HCT116 (cell line): ENCODE measurements around the gene FOXO3. TPM values are rescaled to one million over a fixed set of nuclear protein-coding genes. Genes with fewer than 3 reads are reported as not detected.

Source experiments
- ATAC-seq: fragments of 200-7000 bp; cut with Tn5 transposase; 2 replicates; pipeline ENCODE4 v1.9.1; 2020; ENCODE audit warnings: mild to moderate bottlenecking, moderate library complexity
- BruUV-seq: library from RNA; stranded (reverse); fragments of 400-500 nt; replicated peaks from 2 replicates; lab custom pipeline; 2021; lab: Mats Ljungman, UMichigan
- CTCF ChIA-PET: fragments of 300-600 bp; sonication (Branson Sonifier 250); formaldehyde crosslinking; loops from one replicate; lab custom pipeline; 2021; ENCODE audit warnings: antibody characterized with exemption; lab: Charles Lee
- POLR2A ChIA-PET: fragments of 300-600, 350-600 bp; sonication (Branson Sonifier 250); formaldehyde crosslinking; loops from one replicate; lab custom pipeline; 2021; ENCODE audit warnings: antibody characterized with exemption; lab: Charles Lee
- RAD21 ChIA-PET, 2 experiments: fragments of 300-600 bp; sonication (Branson Sonifier 250); formaldehyde crosslinking; loops; one replicate each; lab custom pipeline; 2023; ENCODE audit warnings: low total read pairs in 2 of 2; ENCODE audit not compliant: uncharacterized antibody in 2 of 2, unreplicated experiment in 2 of 2, low non-redundant PET in 1 of 2; lab: Charles Lee
- DNase-seq: peaks from one replicate; pipeline ENCODE4 v3.0.0-alpha.2; 2010; ENCODE audit warnings: low read depth, low spot score
- H2AFZ ChIP-seq: fragments of 200-600 bp; shearing (Covaris generic), sonication (generic); 2 replicates; pipeline ENCODE4 v1.6.1; 2017; ENCODE audit warnings: low read depth, mixed run types, mixed read lengths, antibody characterized with exemption, low read length; ENCODE audit not compliant: poor library complexity, severe bottlenecking
- H3K27ac ChIP-seq: 2 replicates; pipeline ENCODE4 v1.5.1; 2012; ENCODE audit warnings: low read depth, low read length
- H3K27me3 ChIP-seq: fragments of 200-600 bp; sonication (generic); 2 replicates; pipeline ENCODE4 v1.6.1; 2016; ENCODE audit warnings: mixed run types, low read length, mixed read lengths; ENCODE audit not compliant: insufficient read depth
- H3K36me3 ChIP-seq, 2 experiments: fragments of 200-500 bp in 1 of 2; fragments of 200-600 bp in 1 of 2; sonication (Bioruptor generic) in 1 of 2; sonication (generic) in 1 of 2; 2 replicates each; pipeline versions ENCODE4 v1.5.1 to v1.6.1; 2014 to 2016; ENCODE audit warnings: low read length in 2 of 2, inconsistent platforms in 1 of 2, mixed read lengths in 1 of 2, mixed run types in 1 of 2; ENCODE audit not compliant: insufficient read depth in 2 of 2, control insufficient read depth in 1 of 2
- H3K4me1 ChIP-seq, 2 experiments: fragments of 200-600 bp in 1 of 2; sonication (generic) in 1 of 2; 2 replicates each; pipeline versions ENCODE4 v1.5.1 to v1.6.1; 2012 to 2017; ENCODE audit warnings: low read length in 2 of 2, inconsistent platforms in 1 of 2, mild to moderate bottlenecking in 1 of 2, mixed read lengths in 1 of 2, mixed run types in 1 of 2, moderate library complexity in 1 of 2; ENCODE audit not compliant: insufficient read depth in 2 of 2, control insufficient read depth in 1 of 2
- H3K4me2 ChIP-seq: fragments of 200-600 bp; sonication (generic); 2 replicates; pipeline ENCODE4 v1.6.1; 2017; ENCODE audit warnings: mixed run types, low read length, mixed read lengths
- H3K4me3 ChIP-seq, 2 experiments: fragments of 200-600 bp in 1 of 2; sonication (generic) in 1 of 2; replicated peaks in 1 of 2; 2 replicates each; pipeline ENCODE4 v1.5.1; 2011 to 2016; ENCODE audit warnings: low read length in 2 of 2, control low read depth in 1 of 2, low read depth in 1 of 2, mild to moderate bottlenecking in 1 of 2, mixed read lengths in 1 of 2, mixed run types in 1 of 2
- H3K79me2 ChIP-seq: fragments of 200-600 bp; sonication (generic); 2 replicates; pipeline ENCODE4 v1.6.1; 2017; ENCODE audit warnings: mild to moderate bottlenecking, mixed run types, low read length, moderate library complexity, mixed read lengths; ENCODE audit not compliant: insufficient read depth
- H3K9ac ChIP-seq: fragments of 200-600 bp; sonication (generic); 2 replicates; pipeline ENCODE4 v1.6.1; 2016; ENCODE audit warnings: low read length, mixed read lengths
- H3K9me2 ChIP-seq: fragments of 200-600 bp; sonication (generic), shearing (Covaris generic); 2 replicates; pipeline ENCODE4 v1.6.1; 2017; ENCODE audit warnings: mixed run types, mild to moderate bottlenecking, moderate library complexity; ENCODE audit not compliant: insufficient read depth
- H3K9me3 ChIP-seq, 2 experiments: fragments of 200-500 bp in 1 of 2; fragments of 200-600 bp in 1 of 2; sonication (Bioruptor generic) in 1 of 2; sonication (generic) in 1 of 2; 2 replicates each; pipeline ENCODE4 v1.6.1; 2014 to 2017; ENCODE audit warnings: low read length in 2 of 2, mixed read lengths in 2 of 2, inconsistent platforms in 1 of 2, low read depth in 1 of 2, mild to moderate bottlenecking in 1 of 2, mixed run types in 1 of 2, moderate library complexity in 1 of 2; ENCODE audit not compliant: control insufficient read depth in 1 of 2, insufficient read depth in 1 of 2
- H4K20me1 ChIP-seq: fragments of 200-600 bp; sonication (generic), shearing (Covaris generic); 2 replicates; pipeline ENCODE4 v1.6.1; 2017; ENCODE audit warnings: mixed run types, mild to moderate bottlenecking, moderate library complexity; ENCODE audit not compliant: insufficient read depth
- CBX3 ChIP-seq: IDR thresholded peaks from 2 replicates; pipeline ENCODE4 v1.6.1; 2012; ENCODE audit warnings: low read depth
- CEBPB ChIP-seq: IDR thresholded peaks from 2 replicates; pipeline ENCODE4 v1.6.1; 2012; ENCODE audit warnings: low read depth
- EGR1 ChIP-seq: IDR thresholded peaks from 2 replicates; pipeline ENCODE4 v1.6.1; 2012; ENCODE audit warnings: low read depth
- EZH2 ChIP-seq: fragments of 200-600 bp; sonication (generic); IDR thresholded peaks from 2 replicates; pipeline ENCODE4 v1.6.1; 2017; ENCODE audit warnings: antibody characterized with exemption, mixed run types
- EZH2phosphoT487 ChIP-seq: fragments of 200-600 bp; IDR thresholded peaks from 2 replicates; pipeline ENCODE4 v1.6.1; 2018; ENCODE audit warnings: antibody characterized with exemption, borderline replicate concordance
- POLR2AphosphoS5 ChIP-seq: IDR thresholded peaks from 2 replicates; pipeline ENCODE4 v1.6.1; 2011; ENCODE audit warnings: mild to moderate bottlenecking, low read depth, low read length, moderate library complexity
- RAD21 ChIP-seq: IDR thresholded peaks from 2 replicates; pipeline ENCODE4 v1.6.1; 2012; ENCODE audit warnings: low read depth, mild to moderate bottlenecking
- SIN3A ChIP-seq: IDR thresholded peaks from 2 replicates; pipeline ENCODE4 v1.6.1; 2012; ENCODE audit warnings: low read depth
- ZFX ChIP-seq: fragments of 450-650 bp; IDR thresholded peaks from 2 replicates; pipeline ENCODE4 v1.6.1; 2017
- ZNF274 ChIP-seq: fragments of 200-500 bp; sonication (Bioruptor generic); IDR thresholded peaks from 2 replicates; pipeline ENCODE4 v1.6.1; 2014; ENCODE audit warnings: mild to moderate bottlenecking, low read depth, low read length, inconsistent platforms
- intact Hi-C: fragments of 100-400 bp; cut with micrococcal nuclease; formaldehyde crosslinking; loops from 2 replicates; pipeline ENCODE4 v1.10.0; 2022
- total RNA-seq: library from RNA; stranded (reverse); gene quantifications from one replicate; pipeline ENCODE4 v1.2.1, GENCODE V29; 2021; ENCODE audit not compliant: unreplicated experiment
- TF ChIP-seq, protein P1 (sequence below): IDR thresholded peaks from 2 replicates; pipeline ENCODE4 v1.6.1; 2011; ENCODE audit warnings: mild to moderate bottlenecking, low read length, moderate library complexity; ENCODE audit not compliant: insufficient replicate concordance; ENCODE audit errors: extremely low read depth
- TF ChIP-seq, protein P2 (sequence below), 3 experiments: fragments of 200-600 bp in 1 of 3; sonication (generic) in 1 of 3; IDR thresholded peaks in 2 of 3; conservative IDR thresholded peaks in 1 of 3; 2 replicates each; pipeline ENCODE4 v1.5.1; 2012 to 2017; ENCODE audit warnings: low read depth in 2 of 3, low read length in 2 of 3, antibody characterized with exemption in 1 of 3, borderline replicate concordance in 1 of 3, control low read depth in 1 of 3, mild to moderate bottlenecking in 1 of 3, mixed read lengths in 1 of 3, mixed run types in 1 of 3, moderate library complexity in 1 of 3; ENCODE audit not compliant: insufficient read depth in 1 of 3

Gene FOXO3
- total RNA-seq, 1 experiment from 2014 or later = 40.0 TPM

DNA sequence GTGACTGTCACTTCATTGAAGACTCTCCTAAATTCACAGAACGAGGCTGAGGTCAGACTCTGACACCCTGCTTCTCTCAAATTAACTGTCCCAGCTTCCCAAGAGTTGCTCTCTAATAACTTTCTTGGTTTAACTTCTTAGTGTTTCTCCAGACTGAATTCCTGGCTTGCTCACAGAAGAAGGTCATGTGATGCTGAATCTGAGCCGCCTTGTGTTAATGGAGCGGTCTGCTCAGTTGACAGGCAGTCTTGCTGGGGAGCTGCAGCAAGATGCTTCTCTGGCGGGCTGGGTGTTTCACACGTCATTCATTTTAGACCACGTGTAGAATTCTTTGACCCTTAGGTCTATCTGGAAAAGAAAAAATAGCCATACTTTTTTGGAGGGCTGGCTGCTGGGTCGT is 107.3 kb downstream of the FOXO3 start (continued):
- TF ChIP-seq, protein P1, sequence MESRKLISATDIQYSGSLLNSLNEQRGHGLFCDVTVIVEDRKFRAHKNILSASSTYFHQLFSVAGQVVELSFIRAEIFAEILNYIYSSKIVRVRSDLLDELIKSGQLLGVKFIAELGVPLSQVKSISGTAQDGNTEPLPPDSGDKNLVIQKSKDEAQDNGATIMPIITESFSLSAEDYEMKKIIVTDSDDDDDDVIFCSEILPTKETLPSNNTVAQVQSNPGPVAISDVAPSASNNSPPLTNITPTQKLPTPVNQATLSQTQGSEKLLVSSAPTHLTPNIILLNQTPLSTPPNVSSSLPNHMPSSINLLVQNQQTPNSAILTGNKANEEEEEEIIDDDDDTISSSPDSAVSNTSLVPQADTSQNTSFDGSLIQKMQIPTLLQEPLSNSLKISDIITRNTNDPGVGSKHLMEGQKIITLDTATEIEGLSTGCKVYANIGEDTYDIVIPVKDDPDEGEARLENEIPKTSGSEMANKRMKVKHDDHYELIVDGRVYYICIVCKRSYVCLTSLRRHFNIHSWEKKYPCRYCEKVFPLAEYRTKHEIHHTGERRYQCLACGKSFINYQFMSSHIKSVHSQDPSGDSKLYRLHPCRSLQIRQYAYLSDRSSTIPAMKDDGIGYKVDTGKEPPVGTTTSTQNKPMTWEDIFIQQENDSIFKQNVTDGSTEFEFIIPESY = no peak
- TF ChIP-seq EZH2phosphoT487 = no peak
- TF ChIP-seq SIN3A = no peak
- TF ChIP-seq EZH2 = no peak

DNA sequence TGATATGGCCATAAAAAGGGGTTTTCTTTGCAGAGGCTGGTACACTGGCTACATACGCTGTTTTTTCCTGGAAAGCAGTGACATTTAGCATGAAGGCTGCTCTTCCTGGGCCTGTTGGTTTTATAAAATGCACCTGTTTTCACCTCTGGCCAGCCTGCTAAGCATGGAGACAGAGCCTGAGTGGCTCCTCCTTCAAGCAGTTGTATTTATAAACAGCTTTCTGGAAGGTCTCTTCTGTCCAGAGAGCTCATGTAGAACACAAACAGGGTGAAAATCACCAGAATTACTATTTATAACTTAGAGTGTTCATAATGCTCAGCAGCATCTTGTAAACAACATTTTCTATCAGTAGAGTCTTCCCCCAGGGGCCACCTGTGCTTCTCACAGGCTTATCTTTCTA is 109.0 kb downstream of the FOXO3 start:
- H3K9ac ChIP-seq = no peak overlapping the region
- DNase-seq = no peak
- RAD21 ChIA-PET = no interaction called here
- H3K9me2 ChIP-seq = no peaks in the 10 kb centered on the region
- no peak overlapping the region for H2AFZ ChIP-seq
- H3K4me2 ChIP-seq = no peak overlapping the region
- H3K9me3 ChIP-seq = no peaks in the 10 kb centered on the region
- no peak for ATAC-seq
- CTCF ChIA-PET = no interaction called here
- peaks cover 2 to 3% of the 10 kb centered on the region in 2 experiments; a peak in 2 of 4 replicates for H3K36me3 ChIP-seq
- POLR2A ChIA-PET = no interaction called here
- TF ChIP-seq, protein P2, sequence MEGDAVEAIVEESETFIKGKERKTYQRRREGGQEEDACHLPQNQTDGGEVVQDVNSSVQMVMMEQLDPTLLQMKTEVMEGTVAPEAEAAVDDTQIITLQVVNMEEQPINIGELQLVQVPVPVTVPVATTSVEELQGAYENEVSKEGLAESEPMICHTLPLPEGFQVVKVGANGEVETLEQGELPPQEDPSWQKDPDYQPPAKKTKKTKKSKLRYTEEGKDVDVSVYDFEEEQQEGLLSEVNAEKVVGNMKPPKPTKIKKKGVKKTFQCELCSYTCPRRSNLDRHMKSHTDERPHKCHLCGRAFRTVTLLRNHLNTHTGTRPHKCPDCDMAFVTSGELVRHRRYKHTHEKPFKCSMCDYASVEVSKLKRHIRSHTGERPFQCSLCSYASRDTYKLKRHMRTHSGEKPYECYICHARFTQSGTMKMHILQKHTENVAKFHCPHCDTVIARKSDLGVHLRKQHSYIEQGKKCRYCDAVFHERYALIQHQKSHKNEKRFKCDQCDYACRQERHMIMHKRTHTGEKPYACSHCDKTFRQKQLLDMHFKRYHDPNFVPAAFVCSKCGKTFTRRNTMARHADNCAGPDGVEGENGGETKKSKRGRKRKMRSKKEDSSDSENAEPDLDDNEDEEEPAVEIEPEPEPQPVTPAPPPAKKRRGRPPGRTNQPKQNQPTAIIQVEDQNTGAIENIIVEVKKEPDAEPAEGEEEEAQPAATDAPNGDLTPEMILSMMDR (IDR thresholded peaks at IDR 0.05 in 2 of 3, conservative IDR thresholded peaks at IDR 0.05 in 1 of 3; ENCODE audit: borderline replicate concordance in 1 of 3, insufficient read depth in 1 of 3, low read depth in 2 of 3, low read length in 2 of 3) = no peak
- TF ChIP-seq EGR1 = no peak
- no peak for TF ChIP-seq CBX3
- TF ChIP-seq CEBPB = no peak
- TF ChIP-seq EZH2phosphoT487 = no peak
- TF ChIP-seq POLR2AphosphoS5 = no peak
- no peak for TF ChIP-seq RAD21
- TF ChIP-seq ZNF274 = no peak
- TF ChIP-seq ZFX = no peak
- no peak for TF ChIP-seq EZH2
- peaks cover 10 to 42% of the 10 kb centered on the region in 2 experiments for H3K4me1 ChIP-seq
- H3K27me3 ChIP-seq = no peaks in the 10 kb centered on the region
- H3K79me2 ChIP-seq = peaks cover 82% of the 10 kb centered on the region
- no TSS peak for BruUV-seq
- intact Hi-C loops = loop anchor here (5.0 kb wide), 1 partner anchor 107 kb away; the partner anchor contains the start of gene FOXO3
- no peak overlapping the region for H3K27ac ChIP-seq
- H3K4me3 ChIP-seq = no peak overlapping the region
- H4K20me1 ChIP-seq = no peaks in the 10 kb centered on the region; the same call in 1 of the 2 replicates
